ES-I3 (cell line): ENCODE measurements around the gene ADGRB2.

Experiments
- H3K36me3 ChIP-seq: 2 replicates; pipeline ENCODE4 v1.6.1; 2013; ENCODE audit warnings: mild to moderate bottlenecking, low read length, control low read depth, moderate library complexity; ENCODE audit not compliant: insufficient read depth
- H3K4me1 ChIP-seq: 2 replicates; pipeline ENCODE4 v1.6.1; 2013; ENCODE audit warnings: mild to moderate bottlenecking, control low read depth, low read length; ENCODE audit not compliant: insufficient read depth
- H3K9ac ChIP-seq: 2 replicates; pipeline ENCODE4 v1.6.1; 2013; ENCODE audit warnings: low read depth, mild to moderate bottlenecking, low read length, moderate library complexity
- H3K9me3 ChIP-seq: 2 replicates; pipeline ENCODE4 v1.6.1; 2013; ENCODE audit warnings: mild to moderate bottlenecking, low read length, moderate library complexity; ENCODE audit not compliant: control insufficient read depth, insufficient read depth

ADGRB2 gene

GRCh38 chr1:31768407-31768907, 4.3 kb upstream of the ADGRB2 start:
- H3K9ac ChIP-seq, result no peak overlapping the region
- H3K36me3 ChIP-seq, result no peaks in the 10 kb centered on the region
- peaks cover 39% of the 10 kb centered on the region for H3K4me1 ChIP-seq
- no peaks in the 10 kb centered on the region for H3K9me3 ChIP-seq

GRCh38 chr1:31767225-31767624, 3.1 kb upstream of the ADGRB2 start:
- Histone ChIP-seq H3K36me3 (no peaks in the 10 kb centered on the region), H3K9me3 (no peaks in the 10 kb centered on the region), H3K9ac (no peak overlapping the region), H3K4me1 (peaks cover 38% of the 10 kb centered on the region)

- Histone ChIP-seq H3K9ac (no peak overlapping the region), H3K9me3 (no peaks in the 10 kb centered on the region), H3K4me1 (peaks cover 48% of the 10 kb centered on the region), H3K36me3 (no peaks in the 10 kb centered on the region)
Observed at GRCh38 chr1:31765516-31765915, 1.4 kb upstream of the ADGRB2 start.

- Histone ChIP-seq H3K4me1 (peaks cover 46% of the 10 kb centered on the region), H3K9me3 (no peaks in the 10 kb centered on the region), H3K36me3 (no peaks in the 10 kb centered on the region), H3K9ac (no peak overlapping the region)
Observed at GRCh38 chr1:31765041-31765467, 914 bp upstream of the ADGRB2 start.

GRCh38 chr1:31763671-31764311, 349 bp downstream of the ADGRB2 start:
- peaks cover 51% of the 10 kb centered on the region for H3K4me1 ChIP-seq
- no peaks in the 10 kb centered on the region for H3K9me3 ChIP-seq
- peak overlapping the region; percentile 55; the same call in 1 of the 2 replicates for H3K9ac ChIP-seq
- no peaks in the 10 kb centered on the region for H3K36me3 ChIP-seq

GRCh38 chr1:31762726-31763670, 1.1 kb downstream of the ADGRB2 start:
- H3K9me3 ChIP-seq, result no peaks in the 10 kb centered on the region
- H3K36me3 ChIP-seq, result no peaks in the 10 kb centered on the region
- peak overlapping the region; percentile 55; the same call in 1 of the 2 replicates for H3K9ac ChIP-seq
- H3K4me1 ChIP-seq, result peaks cover 52% of the 10 kb centered on the region

GRCh38 chr1:31762323-31762722, 1.8 kb downstream of the ADGRB2 start:
- H3K9me3 ChIP-seq, result no peaks in the 10 kb centered on the region
- H3K4me1 ChIP-seq, result peaks cover 52% of the 10 kb centered on the region
- no peaks in the 10 kb centered on the region for H3K36me3 ChIP-seq
- H3K9ac ChIP-seq, result peak overlapping the region; percentile 55; the same call in 1 of the 2 replicates

- Histone ChIP-seq H3K4me1 (peaks cover 52% of the 10 kb centered on the region), H3K9ac (no peak overlapping the region; the same call in 1 of the 2 replicates), H3K36me3 (no peaks in the 10 kb centered on the region), H3K9me3 (no peaks in the 10 kb centered on the region)
Observed at GRCh38 chr1:31761883-31762282, 2.3 kb downstream of the ADGRB2 start.

GRCh38 chr1:31760471-31761470, 3.4 kb downstream of the ADGRB2 start:
- Histone ChIP-seq H3K9ac (peak overlapping the region; percentile 65), H3K4me1 (peaks cover 44% of the 10 kb centered on the region)

GRCh38 chr1:31759298-31760023, 4.7 kb downstream of the ADGRB2 start:
- Histone ChIP-seq H3K9me3 (no peaks in the 10 kb centered on the region), H3K4me1 (peaks cover 31% of the 10 kb centered on the region), H3K36me3 (no peaks in the 10 kb centered on the region; the same call in 1 of the 2 replicates), H3K9ac (peak overlapping the region; percentile 65; the same call in 1 of the 2 replicates)

More at GRCh38 chr1:31760471-31761470, 3.4 kb downstream of the ADGRB2 start:
- H3K9me3 ChIP-seq, result no peaks in the 10 kb centered on the region
- no peaks in the 10 kb centered on the region for H3K36me3 ChIP-seq

- peaks cover 31% of the 10 kb centered on the region for H3K4me1 ChIP-seq
- H3K36me3 ChIP-seq, result no peaks in the 10 kb centered on the region; the same call in 1 of the 2 replicates
- H3K9me3 ChIP-seq, result no peaks in the 10 kb centered on the region
- H3K9ac ChIP-seq, result no peak overlapping the region
Observed at GRCh38 chr1:31758823-31759222, 5.3 kb downstream of the ADGRB2 start.

GRCh38 chr1:31757989-31758388, 6.2 kb downstream of the ADGRB2 start:
- Histone ChIP-seq H3K36me3 (no peaks in the 10 kb centered on the region; the same call in 1 of the 2 replicates), H3K9ac (no peak overlapping the region), H3K4me1 (peaks cover 33% of the 10 kb centered on the region), H3K9me3 (no peaks in the 10 kb centered on the region)

- Histone ChIP-seq H3K36me3 (no peaks in the 10 kb centered on the region; the same call in 1 of the 2 replicates), H3K9me3 (no peaks in the 10 kb centered on the region), H3K9ac (no peak overlapping the region), H3K4me1 (peaks cover 38% of the 10 kb centered on the region)
Observed at GRCh38 chr1:31757204-31757679, 6.9 kb downstream of the ADGRB2 start.
